PC-9 (cell line): ENCODE measurements around the gene LACC1. TPM values are rescaled to one million over a fixed set of nuclear protein-coding genes. Genes with fewer than 3 reads are reported as not detected.
A peak's percentile ranks its signal among the peaks of the same experiment; 100 is the strongest.

Experiments used
- BruUV-seq: library from RNA; stranded (reverse); fragments of 400-500 nt; replicated peaks from 2 replicates; lab custom pipeline; 2021; lab: Mats Ljungman, UMichigan
- CTCF ChIA-PET: fragments of 300-600 bp; sonication (Branson Sonifier 250); formaldehyde crosslinking; loops from one replicate; lab custom pipeline; 2022; ENCODE audit warnings: antibody characterized with exemption; lab: Charles Lee
- POLR2A ChIA-PET: fragments of 300-600 bp; sonication (Branson Sonifier 250); formaldehyde crosslinking; loops from one replicate; lab custom pipeline; 2022; ENCODE audit warnings: antibody characterized with exemption; ENCODE audit not compliant: unreplicated experiment; lab: Charles Lee
- DNase-seq, 2 experiments: peaks; one replicate each; pipeline versions ENCODE4 v3.0.0 to v3.0.0-alpha.2; 2015 to 2022; ENCODE audit warnings: mixed read lengths in 1 of 2
- H2AFZ ChIP-seq: fragments of 200-600 bp; sonication (generic); 2 replicates; pipeline ENCODE4 v1.8.1; 2017; ENCODE audit warnings: antibody characterized with exemption
- H3F3A ChIP-seq: fragments of 200-600 bp; sonication (generic); 2 replicates; pipeline ENCODE4 v1.8.1; 2017; ENCODE audit warnings: antibody characterized with exemption, mild to moderate bottlenecking, low read depth; ENCODE audit not compliant: insufficient read depth
- H3K27ac ChIP-seq: fragments of 200-600 bp; sonication (generic); 2 replicates; pipeline ENCODE4 v1.6.1; 2016; ENCODE audit warnings: mixed run types
- H3K27me3 ChIP-seq: fragments of 200-600 bp; sonication (generic); 2 replicates; pipeline ENCODE4 v1.6.1; 2016; ENCODE audit warnings: low read depth, mixed run types; ENCODE audit not compliant: insufficient read depth
- H3K36me3 ChIP-seq: fragments of 200-600 bp; sonication (generic); 2 replicates; pipeline ENCODE4 v1.6.1; 2016; ENCODE audit warnings: low read depth, mixed run types
- H3K4me1 ChIP-seq: fragments of 200-600 bp; sonication (generic); replicated peaks from 2 replicates; pipeline ENCODE4 v1.6.1; 2016; ENCODE audit warnings: mixed run types; ENCODE audit not compliant: insufficient read depth
- H3K4me2 ChIP-seq: fragments of 200-600 bp; sonication (generic); 2 replicates; pipeline ENCODE4 v1.6.1; 2017; ENCODE audit warnings: mixed run types
- H3K4me3 ChIP-seq: fragments of 200-600 bp; sonication (generic); 2 replicates; pipeline ENCODE4 v1.6.1; 2016; ENCODE audit warnings: mixed run types
- H3K79me2 ChIP-seq: fragments of 200-600 bp; sonication (generic); 2 replicates; pipeline ENCODE4 v1.6.1; 2017; ENCODE audit warnings: low read depth, mixed run types
- H3K9me2 ChIP-seq: fragments of 200-600 bp; sonication (generic); 2 replicates; pipeline ENCODE4 v1.8.1; 2017; ENCODE audit warnings: mild to moderate bottlenecking; ENCODE audit not compliant: insufficient read depth
- H3K9me3 ChIP-seq: fragments of 200-600 bp; sonication (generic); 2 replicates; pipeline ENCODE4 v1.8.1; 2016; ENCODE audit warnings: low read depth; ENCODE audit not compliant: insufficient read depth
- H4K20me1 ChIP-seq: fragments of 200-600 bp; sonication (generic); 2 replicates; pipeline ENCODE4 v1.8.1; 2017; ENCODE audit not compliant: insufficient read depth
- EZH2 ChIP-seq: fragments of 200-600 bp; sonication (generic); IDR thresholded peaks from 2 replicates; pipeline ENCODE4 v1.8.0; 2017; ENCODE audit warnings: antibody characterized with exemption, low read depth
- intact Hi-C: fragments of 100-400 bp; cut with micrococcal nuclease; formaldehyde crosslinking; loops from one replicate; pipeline ENCODE4 v1.10.0; 2022; ENCODE audit not compliant: unreplicated experiment
- total RNA-seq: library from RNA; stranded (reverse); gene quantifications from 2 replicates; pipeline ENCODE4 v1.2.3, GENCODE V29; 2021
- TF ChIP-seq, protein P1 (sequence below): fragments of 200-600 bp; sonication (generic); conservative IDR thresholded peaks from 2 replicates; pipeline ENCODE4 v1.6.1; 2017; ENCODE audit warnings: mixed run types, antibody characterized with exemption, mild to moderate bottlenecking, moderate library complexity

LACC1 gene
- total RNA-seq, 1 experiment from 2014 or later = 2.4 TPM

- no peak overlapping the region for H3K4me3 ChIP-seq
- no peaks in the 10 kb centered on the region for H4K20me1 ChIP-seq
- DNase-seq = peak; percentile 8 to 66
- peaks cover 5% of the 10 kb centered on the region; the same call in 1 of the 2 replicates for H3K4me1 ChIP-seq
- intact Hi-C loops = no loop called here
- no peaks in the 10 kb centered on the region for H3K9me2 ChIP-seq
- CTCF ChIA-PET = no interaction called here
- peak overlapping the region; percentile 38; the same call in 1 of the 2 replicates for H3K4me2 ChIP-seq
- peaks cover 8% of the 10 kb centered on the region for H3F3A ChIP-seq
- H2AFZ ChIP-seq = no peak overlapping the region
- BruUV-seq = no TSS peak
- H3K36me3 ChIP-seq = no peaks in the 10 kb centered on the region
- TF ChIP-seq, protein P1, sequence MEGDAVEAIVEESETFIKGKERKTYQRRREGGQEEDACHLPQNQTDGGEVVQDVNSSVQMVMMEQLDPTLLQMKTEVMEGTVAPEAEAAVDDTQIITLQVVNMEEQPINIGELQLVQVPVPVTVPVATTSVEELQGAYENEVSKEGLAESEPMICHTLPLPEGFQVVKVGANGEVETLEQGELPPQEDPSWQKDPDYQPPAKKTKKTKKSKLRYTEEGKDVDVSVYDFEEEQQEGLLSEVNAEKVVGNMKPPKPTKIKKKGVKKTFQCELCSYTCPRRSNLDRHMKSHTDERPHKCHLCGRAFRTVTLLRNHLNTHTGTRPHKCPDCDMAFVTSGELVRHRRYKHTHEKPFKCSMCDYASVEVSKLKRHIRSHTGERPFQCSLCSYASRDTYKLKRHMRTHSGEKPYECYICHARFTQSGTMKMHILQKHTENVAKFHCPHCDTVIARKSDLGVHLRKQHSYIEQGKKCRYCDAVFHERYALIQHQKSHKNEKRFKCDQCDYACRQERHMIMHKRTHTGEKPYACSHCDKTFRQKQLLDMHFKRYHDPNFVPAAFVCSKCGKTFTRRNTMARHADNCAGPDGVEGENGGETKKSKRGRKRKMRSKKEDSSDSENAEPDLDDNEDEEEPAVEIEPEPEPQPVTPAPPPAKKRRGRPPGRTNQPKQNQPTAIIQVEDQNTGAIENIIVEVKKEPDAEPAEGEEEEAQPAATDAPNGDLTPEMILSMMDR = no peak
- no peak for TF ChIP-seq EZH2
- H3K27ac ChIP-seq = no peak overlapping the region; the same call in 1 of the 2 replicates
- H3K79me2 ChIP-seq = no peaks in the 10 kb centered on the region
- H3K27me3 ChIP-seq = no peaks in the 10 kb centered on the region
- no peaks in the 10 kb centered on the region for H3K9me3 ChIP-seq
- POLR2A ChIA-PET = interaction anchor here (0.5 to 0.8 kb wide), 3 partner anchors 125 to 819 kb away, joined by 3 to 9 read pairs (median 6); no protein-coding TSS in a partner anchor
Measured at GRCh38 chr13:43895940-43896339, 16.2 kb downstream of the LACC1 start.

DNA sequence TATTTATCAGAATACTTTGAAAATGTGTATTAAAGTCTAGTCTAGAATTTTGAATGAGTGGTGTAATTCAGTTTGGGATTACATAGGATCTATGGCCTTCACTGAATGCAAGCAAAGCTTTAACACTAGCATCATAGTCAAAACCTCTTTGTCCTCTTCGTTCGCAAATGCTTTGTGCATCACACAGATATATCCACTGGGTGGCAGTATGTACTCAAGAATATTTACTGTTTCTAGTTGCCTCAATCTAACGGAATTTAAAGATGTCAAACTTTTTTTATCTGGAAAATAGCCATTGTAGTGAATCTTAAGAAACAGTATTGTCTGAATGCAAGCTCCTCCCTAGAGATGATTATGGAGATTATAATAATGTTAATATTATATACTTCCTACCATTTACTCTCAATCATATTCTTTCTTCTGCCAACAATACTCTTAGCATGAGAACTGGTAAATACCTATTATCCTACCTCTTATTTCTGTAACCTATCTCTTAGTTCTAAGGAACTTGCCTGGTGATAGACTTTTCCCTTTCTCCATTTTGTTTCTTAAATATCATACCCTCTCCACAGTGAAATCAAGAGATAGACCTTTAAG is 25.8 kb downstream of the LACC1 start:
- intact Hi-C loops = loop anchor here (1.0 to 5.0 kb wide), 3 partner anchors 237 to 1065 kb away; no protein-coding TSS in a partner anchor
- no peaks in the 10 kb centered on the region for H3K27me3 ChIP-seq
- TF ChIP-seq, protein P1 = peak; percentile 77
- no peak for TF ChIP-seq EZH2
- DNase-seq = peak; percentile 9 to 62
- H3K27ac ChIP-seq = no peak overlapping the region
- no peaks in the 10 kb centered on the region for H3K79me2 ChIP-seq
- H3K9me3 ChIP-seq = no peaks in the 10 kb centered on the region
- H3K4me3 ChIP-seq = no peak overlapping the region
- H3K4me1 ChIP-seq = peaks cover 12% of the 10 kb centered on the region
- H2AFZ ChIP-seq = no peak overlapping the region
- 0 out of 2 replicates have a peak, but pooled peaks cover 10% of the 10 kb centered on the region for H3F3A ChIP-seq
- ChIA-PET POLR2A (interaction anchor here (0.7 kb wide), 1 partner anchor 135 kb away, joined by 6 read pairs; no protein-coding TSS in a partner anchor), CTCF (interaction anchor here (0.6 to 0.7 kb wide), 2 partner anchors 370 to 551 kb away, joined by 3 to 4 read pairs; no protein-coding TSS in a partner anchor)
- no peaks in the 10 kb centered on the region for H3K9me2 ChIP-seq
- no peaks in the 10 kb centered on the region for H4K20me1 ChIP-seq
- H3K36me3 ChIP-seq = no peaks in the 10 kb centered on the region
- BruUV-seq = no TSS peak
- H3K4me2 ChIP-seq = no peak overlapping the region

DNA sequence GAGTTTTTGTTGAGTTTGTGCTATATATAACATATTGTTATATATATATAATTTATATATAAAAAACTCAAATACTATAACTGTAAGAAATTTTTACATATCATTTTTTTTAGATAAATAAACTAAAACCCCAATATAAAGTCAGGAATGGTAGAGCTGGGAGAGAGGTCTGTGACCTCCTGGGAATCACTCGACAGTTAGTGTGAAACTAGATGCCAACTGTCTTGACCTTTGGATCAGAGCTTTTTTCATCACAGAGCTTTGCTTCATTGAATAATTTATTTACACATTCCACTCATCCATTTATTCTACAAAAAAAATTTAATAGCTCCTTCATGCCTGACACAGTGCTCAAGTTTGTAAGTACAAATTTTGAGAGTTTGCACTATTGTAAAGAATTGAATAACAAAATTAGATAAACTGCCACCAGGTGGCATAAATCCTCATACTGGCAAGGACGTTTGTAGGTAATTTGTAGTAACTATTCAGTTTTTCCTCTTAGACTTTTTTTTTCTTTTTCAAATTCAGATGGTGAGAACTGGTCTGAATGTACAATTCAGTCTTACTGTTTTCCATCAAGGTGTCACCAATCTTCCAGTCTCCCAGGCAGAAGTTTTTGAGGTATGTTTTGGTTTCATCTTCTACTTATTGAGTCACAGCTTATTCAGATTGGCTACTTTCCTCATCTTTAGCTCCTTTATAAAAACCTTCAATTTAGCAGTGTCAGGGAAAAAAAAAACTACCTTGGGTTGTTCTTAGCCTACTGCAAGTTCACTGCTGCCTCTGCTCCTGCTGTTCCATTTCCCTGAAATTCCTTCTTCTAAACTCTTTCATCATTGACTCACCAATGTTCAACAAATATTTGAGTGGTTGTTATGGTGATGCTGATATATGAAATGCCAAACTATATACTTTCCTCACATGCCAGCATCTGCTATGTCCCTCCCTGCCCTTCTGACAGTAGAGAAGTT is 28.7 kb downstream of the LACC1 start:
- intact Hi-C loops = loop anchor here (1.0 to 5.0 kb wide), 6 partner anchors 136 to 909 kb away; no protein-coding TSS in a partner anchor
- ChIA-PET POLR2A (interaction anchor here (0.6 kb wide), 1 partner anchor 471 kb away, joined by 4 read pairs; no protein-coding TSS in a partner anchor), CTCF (interaction anchor here (0.6 to 2.2 kb wide), 6 partner anchors 29 to 560 kb away, joined by 3 to 7 read pairs (median 3); partner anchors contain the start of gene LACC1)
- Histone ChIP-seq H3K4me1 (peaks cover 12% of the 10 kb centered on the region), H3F3A (0 out of 2 replicates have a peak, but pooled peaks cover 10% of the 10 kb centered on the region), H3K4me3 (no peak overlapping the region), H3K79me2 (no peaks in the 10 kb centered on the region), H4K20me1 (no peaks in the 10 kb centered on the region), H3K36me3 (no peaks in the 10 kb centered on the region), H2AFZ (no peak overlapping the region), H3K27ac (peak overlapping the region; percentile 57), H3K9me3 (no peaks in the 10 kb centered on the region), H3K27me3 (no peaks in the 10 kb centered on the region), H3K4me2 (peak overlapping the region; percentile 35), H3K9me2 (no peaks in the 10 kb centered on the region)
- peak; percentile 1 to 85 for DNase-seq
- no TSS peak for BruUV-seq
- no peak for TF ChIP-seq EZH2
- TF ChIP-seq, protein P1 = peak; percentile 69
